Activated CD4-positive, alpha-beta T cell treated with anti-CD3 and anti-CD28 coated beads, Interleukin-2, amount 10 ng/mL, durations not matched to agents 24 days and 14 days (primary cell): ENCODE measurements around the gene CLDN2. TPM values are rescaled to one million over a fixed set of nuclear protein-coding genes. Genes with fewer than 3 reads are reported as not detected.

Experiments
- DNase-seq: peaks from one replicate; pipeline ENCODE4 v3.0.0; 2022
- H3K27ac Mint-ChIP-seq: one replicate; pipeline ENCODE4 v1.8.0; 2022; ENCODE audit warnings: mild to moderate bottlenecking, mixed read lengths
- H3K27me3 Mint-ChIP-seq: one replicate; pipeline ENCODE4 v1.8.0; 2022; ENCODE audit warnings: mixed read lengths
- H3K36me3 Mint-ChIP-seq: one replicate; pipeline ENCODE4 v1.8.0; 2022; ENCODE audit warnings: low read depth, mild to moderate bottlenecking, mixed read lengths
- H3K4me1 Mint-ChIP-seq: one replicate; pipeline ENCODE4 v1.8.0; 2021; ENCODE audit warnings: mixed read lengths
- H3K4me3 Mint-ChIP-seq: one replicate; pipeline ENCODE4 v1.8.0; 2022; ENCODE audit warnings: mild to moderate bottlenecking, moderate library complexity, mixed read lengths
- H3K9me3 Mint-ChIP-seq: one replicate; pipeline ENCODE4 v1.8.0; 2021; ENCODE audit warnings: mixed read lengths
- intact Hi-C: fragments of 100-400 bp; cut with micrococcal nuclease; formaldehyde crosslinking; loops from one replicate; pipeline ENCODE4 v1.15.1; 2023
- total RNA-seq: library from RNA; stranded (reverse); gene quantifications from 2 replicates; pipeline ENCODE4 v1.2.3, GENCODE V29; 2022

CLDN2 gene
- total RNA-seq, 1 donor from 2014 or later, result not detected

DNA sequence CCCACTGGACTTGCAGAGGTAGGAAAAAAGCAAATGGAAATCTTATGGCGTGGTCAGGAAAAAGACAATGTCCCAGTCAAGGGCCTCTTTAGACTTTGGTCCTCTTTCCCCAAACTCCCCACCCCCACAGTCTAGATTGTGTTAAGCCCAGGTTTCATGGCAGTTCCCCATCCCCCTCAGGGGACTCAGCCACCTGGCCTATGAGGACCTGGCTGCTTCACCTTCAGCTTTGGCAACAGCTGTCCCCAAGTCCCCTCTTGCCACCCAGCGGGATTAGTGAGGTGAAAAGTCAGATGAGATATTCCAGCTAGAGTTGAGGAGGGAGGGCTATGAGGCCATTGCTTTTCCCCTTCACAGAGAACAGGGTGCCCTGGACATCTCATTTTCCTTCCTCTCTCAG lies 17.5 kb upstream of the CLDN2 start:
- no peaks in the 10 kb centered on the region for H3K4me1 Mint-ChIP-seq
- H3K4me3 Mint-ChIP-seq, result no peak overlapping the region
- H3K9me3 Mint-ChIP-seq, result no peaks in the 10 kb centered on the region
- no peak for DNase-seq
- no peaks in the 10 kb centered on the region for H3K27me3 Mint-ChIP-seq
- H3K36me3 Mint-ChIP-seq, result no peaks in the 10 kb centered on the region
- intact Hi-C loops, result no loop called here
- H3K27ac Mint-ChIP-seq, result no peak overlapping the region

DNA sequence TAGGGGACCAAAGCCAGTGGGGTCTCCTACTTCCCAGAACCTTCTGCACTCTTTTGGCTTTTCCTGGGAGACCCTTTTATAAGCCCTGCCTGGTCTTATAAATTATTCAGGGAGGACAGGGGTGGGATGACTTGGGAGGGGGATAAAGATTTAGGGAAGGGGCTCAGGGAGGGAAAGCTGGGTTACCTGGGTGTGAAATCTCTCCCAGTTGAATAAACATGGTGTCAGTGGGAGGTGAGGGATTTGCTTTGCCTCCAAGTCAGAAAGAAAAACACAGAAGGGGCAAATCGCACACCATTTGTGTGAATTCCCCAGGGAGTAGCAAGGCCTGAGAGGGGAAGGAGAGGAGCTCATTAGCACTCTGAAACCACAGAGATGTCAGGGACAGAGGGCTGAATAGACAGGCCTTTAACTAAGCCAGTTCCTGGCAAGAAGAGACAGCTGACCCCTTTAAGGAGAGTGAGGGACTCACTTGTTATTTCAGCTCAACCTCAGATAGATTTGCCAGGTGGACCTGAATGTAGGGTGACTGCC lies 16.8 kb upstream of the CLDN2 start, which contains the start of gene RIPPLY1:
Gene RIPPLY1 (minus strand): TSS at position 51 of the 534 bp plus-strand sequence. CDS start 54 bp downstream, outside the sequence.
- no peaks in the 10 kb centered on the region for H3K36me3 Mint-ChIP-seq
- no peaks in the 10 kb centered on the region for H3K4me1 Mint-ChIP-seq
- intact Hi-C loops, result no loop called here
- no peaks in the 10 kb centered on the region for H3K27me3 Mint-ChIP-seq
- no peak within 1 kb of the TSS for H3K27ac Mint-ChIP-seq
- no peak within 1 kb of the TSS for H3K4me3 Mint-ChIP-seq
- no peaks in the 10 kb centered on the region for H3K9me3 Mint-ChIP-seq
- no peak for DNase-seq

DNA sequence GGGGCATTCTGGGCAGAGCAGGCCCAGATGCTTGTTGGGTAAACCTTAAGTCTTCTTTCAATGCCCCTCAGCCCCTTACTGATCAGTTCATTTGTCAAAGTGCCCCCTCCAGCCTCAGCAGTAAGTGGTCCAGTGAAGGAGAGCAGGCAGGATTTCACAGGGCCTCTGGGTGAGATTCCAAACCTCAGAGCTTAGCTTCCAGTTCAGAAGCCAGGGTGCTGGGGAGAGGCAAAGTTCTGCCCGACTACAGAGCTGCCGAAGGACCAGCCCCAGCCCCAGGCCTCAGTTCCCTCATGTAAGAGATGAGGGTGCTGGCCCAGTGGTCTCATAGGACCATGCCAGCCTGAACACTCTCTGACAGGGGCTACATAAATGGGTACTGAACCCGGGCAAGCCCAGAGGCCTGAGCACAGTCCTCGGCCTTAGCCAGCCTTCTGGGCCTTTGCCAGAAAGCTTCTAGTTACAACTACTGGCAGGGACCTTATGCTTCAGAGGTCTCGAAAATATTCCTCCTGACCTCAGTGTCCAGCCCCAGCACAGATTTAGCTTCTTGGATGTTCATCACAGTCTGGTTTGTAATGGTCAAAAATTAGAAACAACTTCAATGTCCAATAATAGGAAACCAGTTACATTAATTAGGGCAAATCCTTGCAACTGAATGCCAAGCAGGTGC lies 16.2 kb upstream of the CLDN2 start:
- H3K9me3 Mint-ChIP-seq, result no peaks in the 10 kb centered on the region

DNA sequence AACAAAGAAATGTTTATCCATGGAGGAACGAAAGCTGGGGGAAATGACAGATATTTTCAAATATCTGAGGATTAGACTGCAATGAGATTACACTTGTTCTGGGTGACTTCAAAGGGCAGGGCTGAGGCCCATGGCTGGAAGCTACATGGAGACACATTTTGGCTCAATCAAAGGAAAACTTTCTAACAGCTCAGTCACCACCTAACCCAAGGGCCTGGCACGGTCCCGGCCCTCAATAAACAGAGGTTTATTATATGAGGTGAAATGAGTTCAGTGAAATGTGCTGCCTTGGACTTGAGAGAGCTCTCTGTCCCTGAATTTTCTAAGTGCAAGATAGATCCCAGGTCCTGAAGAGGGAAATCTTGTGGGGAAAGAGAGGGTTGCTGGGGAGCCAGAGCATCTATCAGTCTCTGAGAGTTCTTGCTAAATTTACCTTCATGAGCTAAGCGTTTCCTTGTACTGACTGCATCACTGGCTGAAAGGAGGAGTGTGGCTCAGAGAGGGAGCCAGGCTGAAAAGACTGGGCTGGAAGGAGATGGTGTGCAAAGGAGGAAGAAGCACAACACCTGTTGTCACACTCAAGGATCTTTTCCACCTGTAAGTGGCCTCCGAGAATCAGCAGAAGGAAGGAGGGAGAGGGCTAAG lies 15.0 kb upstream of the CLDN2 start:
- no peaks in the 10 kb centered on the region for H3K9me3 Mint-ChIP-seq
- no peak overlapping the region for H3K27ac Mint-ChIP-seq
- intact Hi-C loops, result no loop called here
- H3K27me3 Mint-ChIP-seq, result no peaks in the 10 kb centered on the region
- no peak overlapping the region for H3K4me3 Mint-ChIP-seq
- H3K36me3 Mint-ChIP-seq, result no peaks in the 10 kb centered on the region
- no peak for DNase-seq
- no peaks in the 10 kb centered on the region for H3K4me1 Mint-ChIP-seq

More for the DNA sequence above, 16.2 kb upstream of the CLDN2 start:
- Mint-ChIP-seq H3K36me3 (no peaks in the 10 kb centered on the region), H3K4me3 (no peak overlapping the region), H3K27ac (no peak overlapping the region), H3K27me3 (no peaks in the 10 kb centered on the region), H3K4me1 (no peaks in the 10 kb centered on the region)
- DNase-seq, result no peak
- intact Hi-C loops, result no loop called here

DNA sequence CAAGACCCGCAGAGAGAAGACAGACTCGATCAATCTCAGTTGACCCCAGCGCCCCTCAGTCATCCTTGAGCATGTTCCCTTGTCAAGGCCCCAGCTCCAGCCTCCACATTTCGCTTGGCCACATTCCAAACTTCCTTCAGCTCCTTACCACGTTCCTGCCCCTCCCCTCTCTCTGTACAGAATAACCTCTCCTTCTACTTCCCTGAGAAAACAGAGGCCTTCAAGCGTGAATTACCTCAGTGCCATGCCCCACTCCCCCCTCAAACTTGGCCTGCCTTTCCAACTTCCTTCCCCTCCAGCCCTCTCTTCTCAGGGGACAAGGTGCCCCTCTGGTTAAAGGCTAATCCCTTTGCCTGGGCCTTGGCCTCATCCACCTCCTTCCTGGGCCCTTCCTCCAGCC lies 13.8 kb upstream of the CLDN2 start:
- H3K4me3 Mint-ChIP-seq, result no peak overlapping the region
- no peaks in the 10 kb centered on the region for H3K9me3 Mint-ChIP-seq

DNA sequence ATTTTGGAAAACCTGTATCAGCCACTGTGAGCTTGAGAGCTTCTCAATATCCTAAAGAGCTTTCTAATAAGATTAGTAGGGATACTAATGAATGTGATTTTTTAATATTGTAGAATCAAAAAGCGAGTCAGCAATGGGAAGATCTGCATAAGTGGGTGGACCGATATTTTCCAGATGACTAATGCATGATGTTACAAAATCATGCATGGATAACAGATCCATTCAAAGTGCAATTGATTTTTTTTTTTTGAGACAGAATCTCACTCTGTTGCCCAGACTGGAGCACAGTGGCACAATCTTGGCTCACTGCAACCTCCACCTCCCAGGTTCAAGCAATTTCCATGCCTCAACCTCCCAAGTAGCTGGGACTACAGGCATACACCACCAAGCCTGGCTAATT lies 7.3 kb upstream of the CLDN2 start:
- intact Hi-C loops, result no loop called here
- H3K36me3 Mint-ChIP-seq, result no peaks in the 10 kb centered on the region
- H3K4me3 Mint-ChIP-seq, result no peak overlapping the region
- H3K9me3 Mint-ChIP-seq, result no peaks in the 10 kb centered on the region
- H3K4me1 Mint-ChIP-seq, result no peaks in the 10 kb centered on the region
- no peak for DNase-seq
- H3K27me3 Mint-ChIP-seq, result peaks cover 5% of the 10 kb centered on the region
- no peak overlapping the region for H3K27ac Mint-ChIP-seq

More for the DNA sequence above, 13.8 kb upstream of the CLDN2 start:
- Mint-ChIP-seq H3K4me1 (no peaks in the 10 kb centered on the region), H3K36me3 (no peaks in the 10 kb centered on the region), H3K27me3 (no peaks in the 10 kb centered on the region), H3K27ac (no peak overlapping the region)
- intact Hi-C loops, result no loop called here
- DNase-seq, result no peak

DNA sequence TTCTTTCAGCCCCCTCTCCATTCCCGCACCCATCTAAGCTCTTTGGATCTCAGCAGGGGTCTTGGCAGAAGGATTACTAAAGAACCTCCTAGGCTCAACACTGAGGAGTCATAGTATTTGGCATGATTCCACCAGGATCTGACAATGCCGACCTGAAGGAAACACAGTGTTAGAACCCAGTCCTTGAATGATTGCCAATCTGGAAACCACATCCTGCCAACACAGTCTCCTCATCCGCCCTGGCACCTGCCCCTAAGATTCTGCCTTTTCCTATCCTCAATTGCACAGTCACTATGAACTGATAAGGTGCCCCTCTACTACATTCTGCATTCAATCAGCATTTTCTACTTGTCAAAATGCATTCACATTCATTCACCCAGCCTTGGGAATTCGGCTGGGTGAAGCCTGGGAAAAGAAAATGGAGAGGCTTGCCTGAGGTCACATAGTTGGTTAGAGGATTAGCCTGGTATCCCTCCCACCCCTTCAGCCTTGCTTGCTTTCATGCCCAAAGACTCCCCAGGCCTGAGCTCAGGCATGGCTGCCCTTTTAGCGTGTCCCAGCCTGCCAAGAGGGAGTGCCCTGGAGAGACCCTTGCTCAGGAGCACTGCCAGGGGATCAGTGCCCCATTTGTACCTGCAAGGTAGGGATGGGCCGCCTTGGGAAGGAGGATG lies 2.2 kb upstream of the CLDN2 start:
- H3K4me1 Mint-ChIP-seq, result no peaks in the 10 kb centered on the region
- no peak overlapping the region for H3K27ac Mint-ChIP-seq
- no peaks in the 10 kb centered on the region for H3K36me3 Mint-ChIP-seq
- peaks cover 5% of the 10 kb centered on the region for H3K27me3 Mint-ChIP-seq
- DNase-seq, result no peak
- no peaks in the 10 kb centered on the region for H3K9me3 Mint-ChIP-seq
- no peak overlapping the region for H3K4me3 Mint-ChIP-seq
- intact Hi-C loops, result no loop called here

DNA sequence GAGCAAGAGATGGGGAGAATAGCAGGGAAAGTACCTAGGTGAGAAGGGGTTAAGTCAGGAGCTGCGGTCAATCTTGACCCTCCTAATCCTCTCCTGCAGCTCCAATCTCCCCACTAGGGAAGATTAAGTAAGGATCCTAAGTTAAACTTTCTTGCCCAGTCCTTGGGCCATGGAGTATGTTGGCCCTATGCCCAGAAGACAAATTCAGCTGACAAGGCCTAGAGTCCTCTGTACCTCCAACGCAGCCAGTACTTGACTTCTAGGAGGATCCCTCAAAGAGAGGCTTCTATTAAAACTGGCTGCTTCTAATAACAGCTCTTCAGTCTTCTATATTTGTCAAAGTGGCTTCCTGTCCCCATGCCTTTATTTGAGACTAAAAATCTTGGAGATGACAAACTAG lies 1.4 kb downstream of the CLDN2 start:
- H3K36me3 Mint-ChIP-seq, result no peaks in the 10 kb centered on the region
- intact Hi-C loops, result no loop called here
- no peak for DNase-seq
- H3K4me1 Mint-ChIP-seq, result no peaks in the 10 kb centered on the region
- no peaks in the 10 kb centered on the region for H3K27me3 Mint-ChIP-seq
- H3K9me3 Mint-ChIP-seq, result no peaks in the 10 kb centered on the region
- no peak overlapping the region for H3K27ac Mint-ChIP-seq
- no peak overlapping the region for H3K4me3 Mint-ChIP-seq

DNA sequence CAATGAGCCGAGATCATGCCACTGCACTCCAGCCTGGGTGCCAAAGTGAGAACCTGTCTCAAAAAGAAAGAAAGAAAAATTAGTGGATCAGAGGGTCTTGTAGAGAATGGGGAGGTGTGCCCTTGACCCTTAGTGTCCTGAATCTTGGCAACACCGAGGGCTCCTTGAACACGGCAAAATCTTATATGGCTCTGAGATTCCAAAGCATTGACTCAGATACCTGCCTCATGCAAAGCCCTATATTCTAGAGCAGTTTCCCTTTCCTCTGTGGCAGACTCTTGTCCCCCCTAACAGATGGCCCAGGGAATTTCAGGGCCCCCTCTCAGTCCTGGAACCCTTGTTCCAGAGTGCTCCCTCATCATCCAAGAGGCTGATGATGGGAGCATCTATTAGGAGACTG lies 6.8 kb downstream of the CLDN2 start:
- H3K9me3 Mint-ChIP-seq, result no peaks in the 10 kb centered on the region
- intact Hi-C loops, result no loop called here

DNA sequence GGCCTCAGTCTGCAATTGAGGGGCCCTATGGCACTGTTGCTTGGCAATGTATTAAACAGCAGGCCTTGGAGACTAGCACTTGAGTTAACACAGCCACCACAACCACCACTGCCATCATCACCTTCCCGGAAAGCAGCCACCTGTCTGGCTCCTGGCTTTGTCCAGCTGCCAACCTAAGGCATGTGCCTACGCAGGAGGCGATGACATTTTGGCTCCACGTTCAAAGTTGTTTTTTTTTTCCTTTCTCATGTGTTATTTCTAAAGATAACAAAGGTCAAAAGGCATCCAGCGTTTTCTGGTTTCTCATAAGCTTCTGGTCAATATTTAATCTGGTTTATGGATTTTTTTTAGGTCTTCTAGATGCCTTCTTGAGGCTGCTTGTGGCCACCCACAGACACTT lies 7.5 kb downstream of the CLDN2 start:
- Mint-ChIP-seq H3K9me3 (no peaks in the 10 kb centered on the region), H3K27me3 (no peaks in the 10 kb centered on the region), H3K4me3 (no peak overlapping the region), H3K27ac (no peak overlapping the region), H3K36me3 (no peaks in the 10 kb centered on the region), H3K4me1 (no peaks in the 10 kb centered on the region)
- intact Hi-C loops, result no loop called here
- DNase-seq, result no peak

More for the DNA sequence above, 6.8 kb downstream of the CLDN2 start:
- Mint-ChIP-seq H3K4me3 (no peak overlapping the region), H3K27ac (no peak overlapping the region), H3K36me3 (no peaks in the 10 kb centered on the region), H3K27me3 (no peaks in the 10 kb centered on the region), H3K4me1 (no peaks in the 10 kb centered on the region)
- DNase-seq, result no peak

DNA sequence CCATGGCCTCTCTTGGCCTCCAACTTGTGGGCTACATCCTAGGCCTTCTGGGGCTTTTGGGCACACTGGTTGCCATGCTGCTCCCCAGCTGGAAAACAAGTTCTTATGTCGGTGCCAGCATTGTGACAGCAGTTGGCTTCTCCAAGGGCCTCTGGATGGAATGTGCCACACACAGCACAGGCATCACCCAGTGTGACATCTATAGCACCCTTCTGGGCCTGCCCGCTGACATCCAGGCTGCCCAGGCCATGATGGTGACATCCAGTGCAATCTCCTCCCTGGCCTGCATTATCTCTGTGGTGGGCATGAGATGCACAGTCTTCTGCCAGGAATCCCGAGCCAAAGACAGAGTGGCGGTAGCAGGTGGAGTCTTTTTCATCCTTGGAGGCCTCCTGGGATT lies 8.0 kb downstream of the CLDN2 start:
- Mint-ChIP-seq H3K9me3 (no peaks in the 10 kb centered on the region), H3K4me1 (no peaks in the 10 kb centered on the region), H3K4me3 (no peak overlapping the region), H3K27me3 (no peaks in the 10 kb centered on the region), H3K36me3 (no peaks in the 10 kb centered on the region), H3K27ac (no peak overlapping the region)
- no peak for DNase-seq
- intact Hi-C loops, result no loop called here

DNA sequence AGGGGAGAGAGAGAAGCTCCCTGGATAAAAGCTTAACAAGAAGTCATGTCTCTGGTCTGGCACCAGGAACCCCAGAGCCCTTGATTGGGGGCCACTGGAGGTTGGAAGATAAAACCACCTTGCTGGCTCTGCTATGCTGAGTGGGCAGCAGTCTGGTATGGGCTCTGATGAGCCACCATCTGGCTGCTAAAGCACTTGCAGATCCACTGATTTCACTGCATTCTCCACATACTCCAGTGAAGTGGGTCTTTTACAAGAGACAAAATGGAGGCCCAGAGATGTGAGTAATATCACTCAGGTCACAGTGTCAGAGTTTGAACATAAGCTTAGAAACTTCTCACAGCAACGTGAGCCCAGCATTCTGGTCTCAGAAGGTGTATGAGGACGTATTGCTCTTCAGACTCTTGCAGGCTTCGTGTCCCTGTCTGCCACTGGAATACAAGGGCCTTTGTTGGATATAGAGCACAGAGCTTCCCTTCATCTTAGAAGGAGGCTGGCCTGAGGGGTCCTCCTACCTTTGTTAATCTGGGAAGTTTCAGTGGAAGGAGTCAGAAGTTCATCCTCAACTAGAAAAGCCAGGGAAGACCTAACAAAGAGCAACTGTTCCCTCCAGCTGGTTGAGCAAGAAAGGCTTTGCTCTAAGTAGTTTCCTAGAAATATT lies 11.8 kb downstream of the CLDN2 start:
- Mint-ChIP-seq H3K4me1 (no peaks in the 10 kb centered on the region), H3K36me3 (no peaks in the 10 kb centered on the region), H3K27ac (no peak overlapping the region), H3K27me3 (no peaks in the 10 kb centered on the region), H3K9me3 (no peaks in the 10 kb centered on the region), H3K4me3 (no peak overlapping the region)
- no peak for DNase-seq
- intact Hi-C loops, result no loop called here

DNA sequence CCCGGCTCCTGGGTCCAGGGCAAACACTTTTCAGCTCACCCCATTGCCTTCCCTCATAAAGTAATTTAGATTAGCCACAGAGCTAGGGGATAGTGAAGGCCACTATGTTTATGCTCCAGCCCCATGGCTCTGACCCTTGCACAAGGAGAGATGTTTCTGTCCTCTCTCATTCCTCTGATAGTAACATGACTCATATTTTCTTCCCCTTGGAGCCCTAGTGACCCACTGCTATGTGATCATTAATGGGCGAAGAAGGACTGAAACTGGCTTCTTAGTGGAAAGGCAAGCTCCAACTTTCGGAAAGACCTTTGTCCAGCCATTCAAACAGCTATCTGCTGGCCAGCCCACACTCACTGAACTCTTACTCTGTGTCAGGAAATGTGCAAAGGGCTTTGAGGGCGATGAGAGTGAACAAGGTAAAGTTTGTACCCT lies 12.3 kb downstream of the CLDN2 start:
- no peak overlapping the region for H3K27ac Mint-ChIP-seq

More for the DNA sequence above, 12.3 kb downstream of the CLDN2 start:
- Mint-ChIP-seq H3K9me3 (no peaks in the 10 kb centered on the region), H3K4me3 (no peak overlapping the region), H3K4me1 (no peaks in the 10 kb centered on the region), H3K27me3 (no peaks in the 10 kb centered on the region), H3K36me3 (no peaks in the 10 kb centered on the region)
- intact Hi-C loops, result no loop called here
- DNase-seq, result no peak
